Measurements from ENCODE around the gene SLC7A6OS. TPM values are rescaled to one million over a fixed set of nuclear protein-coding genes. Genes with fewer than 3 reads are reported as not detected.

The SLC7A6OS gene
- total RNA-seq, 1 experiment from 2014 or later: 16.4 TPM

GRCh38 chr16:68300734-68301459 is 9.8 kb downstream of the SLC7A6OS start:
- Histone ChIP-seq H3K36me3 (ENCODE audit: control insufficient read depth in 1 of 2, insufficient read depth in 2 of 2, low read length in 2 of 2) (peaks cover 32 to 78% of the 10 kb centered on the region in 2 experiments), H3K9me2 (ENCODE audit: insufficient read depth) (no peaks in the 10 kb centered on the region), H3K79me2 (ENCODE audit: insufficient read depth, low read length) (peaks cover 19% of the 10 kb centered on the region; the same call in 1 of the 2 replicates), H3K9me3 (ENCODE audit: control insufficient read depth in 1 of 2, insufficient read depth in 1 of 2, low read depth in 1 of 2, low read length in 2 of 2) (no peaks in the 10 kb centered on the region), H2AFZ (ENCODE audit: low read depth, low read length, poor library complexity, severe bottlenecking) (no peak overlapping the region), H3K4me2 (ENCODE audit: low read length) (no peak overlapping the region), H3K27me3 (ENCODE audit: insufficient read depth, low read length) (no peaks in the 10 kb centered on the region), H3K4me3 (replicated peaks in 1 of 2; ENCODE audit: low read depth in 1 of 2, low read length in 2 of 2) (no peak overlapping the region), H3K27ac (ENCODE audit: low read depth, low read length) (no peak overlapping the region), H4K20me1 (ENCODE audit: insufficient read depth) (no peaks in the 10 kb centered on the region), H3K9ac (ENCODE audit: low read length) (no peak overlapping the region), H3K4me1 (ENCODE audit: control insufficient read depth in 1 of 2, insufficient read depth in 2 of 2, low read length in 2 of 2) (no peaks in the 10 kb centered on the region)
- DNase-seq (ENCODE audit: low read depth, low spot score) (no peak), ATAC-seq (no peak)
- TSS peak; percentile 2 for BruUV-seq (replicated peaks)
- TF ChIP-seq SIN3A (IDR thresholded peaks at IDR 0.05; ENCODE audit: low read depth): no peak
- no peak for TF ChIP-seq EZH2 (IDR thresholded peaks at IDR 0.05)
- TF ChIP-seq, protein P1, sequence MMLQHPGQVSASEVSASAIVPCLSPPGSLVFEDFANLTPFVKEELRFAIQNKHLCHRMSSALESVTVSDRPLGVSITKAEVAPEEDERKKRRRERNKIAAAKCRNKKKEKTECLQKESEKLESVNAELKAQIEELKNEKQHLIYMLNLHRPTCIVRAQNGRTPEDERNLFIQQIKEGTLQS (IDR thresholded peaks at IDR 0.05): no peak
- RAD21 ChIA-PET (ENCODE audit: low non-redundant PET in 1 of 2, low total read pairs in 2 of 2, uncharacterized antibody in 2 of 2, unreplicated experiment in 2 of 2): no interaction called here
- POLR2A ChIA-PET: interaction anchor here (0.8 kb wide), 1 partner anchor 10 kb away, joined by 4 read pairs; the partner anchor contains the start of genes PRMT7 and SLC7A6OS
- intact Hi-C loops (cut with micrococcal nuclease): no loop called here
- CTCF ChIA-PET: interaction anchor here (1.5 kb wide), 1 partner anchor 37 kb away, joined by 5 read pairs; the partner anchor contains the start of gene SLC7A6

DNA sequence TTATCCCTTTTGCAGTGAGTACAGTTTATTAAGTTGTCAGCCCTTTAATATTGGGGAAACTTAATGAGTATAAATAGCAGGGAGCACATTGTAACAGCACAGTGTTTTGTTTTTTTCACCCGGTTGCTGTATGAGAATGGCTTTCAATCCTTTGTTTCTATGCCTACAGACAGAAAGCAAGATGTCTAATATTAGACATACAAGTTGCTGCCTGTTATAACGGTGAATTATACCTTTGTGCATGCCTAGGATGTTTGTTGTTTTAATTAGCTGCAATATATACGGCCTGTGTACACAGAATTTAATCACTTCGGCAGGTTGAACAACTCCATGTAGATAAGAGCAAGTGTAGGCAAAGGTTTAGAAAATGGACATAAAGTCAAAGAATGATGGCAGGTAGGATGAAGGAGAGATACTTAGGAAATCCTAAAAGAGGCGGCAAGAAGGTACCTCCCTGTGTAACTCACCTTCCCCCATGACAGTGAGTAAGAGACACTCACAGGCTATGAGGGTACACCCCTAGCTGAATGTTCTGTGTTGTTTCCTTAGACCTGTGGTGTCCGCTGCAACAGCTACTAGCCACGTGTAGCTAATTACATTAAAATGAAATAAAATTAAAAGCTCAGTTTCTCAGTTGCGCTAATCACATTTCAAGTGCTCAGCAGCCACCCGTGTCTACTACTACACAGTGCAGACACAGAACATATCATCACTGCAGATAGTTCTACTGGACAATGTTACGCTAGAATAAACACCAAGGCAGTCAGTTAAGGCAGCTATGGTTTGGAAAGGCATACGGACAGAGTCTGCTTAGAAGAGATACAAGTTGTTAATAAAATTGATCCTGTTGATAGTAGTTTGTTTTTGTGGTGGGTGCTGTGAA is 10.9 kb downstream of the SLC7A6OS start:
- Histone ChIP-seq H3K4me2 (ENCODE audit: low read length) (no peak overlapping the region), H3K4me3 (replicated peaks in 1 of 2; ENCODE audit: low read depth in 1 of 2, low read length in 2 of 2) (no peak overlapping the region), H3K27me3 (ENCODE audit: insufficient read depth, low read length) (no peaks in the 10 kb centered on the region), H3K9me2 (ENCODE audit: insufficient read depth) (no peaks in the 10 kb centered on the region), H3K36me3 (ENCODE audit: control insufficient read depth in 1 of 2, insufficient read depth in 2 of 2, low read length in 2 of 2) (peaks cover 35 to 73% of the 10 kb centered on the region in 2 experiments), H4K20me1 (ENCODE audit: insufficient read depth) (no peaks in the 10 kb centered on the region), H3K79me2 (ENCODE audit: insufficient read depth, low read length) (peaks cover 9% of the 10 kb centered on the region; the same call in 1 of the 2 replicates), H3K9ac (ENCODE audit: low read length) (no peak overlapping the region), H3K9me3 (ENCODE audit: control insufficient read depth in 1 of 2, insufficient read depth in 1 of 2, low read depth in 1 of 2, low read length in 2 of 2) (no peaks in the 10 kb centered on the region), H3K27ac (ENCODE audit: low read depth, low read length) (no peak overlapping the region), H3K4me1 (ENCODE audit: control insufficient read depth in 1 of 2, insufficient read depth in 2 of 2, low read length in 2 of 2) (no peaks in the 10 kb centered on the region), H2AFZ (ENCODE audit: low read depth, low read length, poor library complexity, severe bottlenecking) (no peak overlapping the region)
- intact Hi-C loops (cut with micrococcal nuclease): no loop called here
- ATAC-seq: no peak
- CTCF ChIA-PET: interaction anchor here (1.5 kb wide), 1 partner anchor 36 kb away, joined by 5 read pairs; the partner anchor contains the start of gene SLC7A6
- no peak for TF ChIP-seq REST (IDR thresholded peaks at IDR 0.05; ENCODE audit: low read depth)
- TF ChIP-seq POLR2A (IDR thresholded peaks at IDR 0.05; ENCODE audit: borderline replicate concordance, extremely low read depth, insufficient read depth, insufficient read length): no peak
- no peak for TF ChIP-seq EZH2 (IDR thresholded peaks at IDR 0.05)
- RAD21 ChIA-PET (ENCODE audit: low non-redundant PET in 1 of 2, low total read pairs in 2 of 2, uncharacterized antibody in 2 of 2, unreplicated experiment in 2 of 2): no interaction called here
- DNase-seq (ENCODE audit: low read depth, low spot score): no peak
- no TSS peak for BruUV-seq (replicated peaks)
- POLR2A ChIA-PET: no interaction called here
